Glomerular visceral epithelial cell (primary cell): ENCODE results near the gene RSPO1.
"Not testable (repeated sequence)": the region's sequence is repeated elsewhere in the genome, so short reads cannot be mapped to it uniquely, and the experiment has no call there.

Experiments
- DNase-seq: peaks from one replicate; pipeline ENCODE4 v3.0.0-alpha.2; 2016; ENCODE audit errors: extremely low spot score

The RSPO1 gene

DNA sequence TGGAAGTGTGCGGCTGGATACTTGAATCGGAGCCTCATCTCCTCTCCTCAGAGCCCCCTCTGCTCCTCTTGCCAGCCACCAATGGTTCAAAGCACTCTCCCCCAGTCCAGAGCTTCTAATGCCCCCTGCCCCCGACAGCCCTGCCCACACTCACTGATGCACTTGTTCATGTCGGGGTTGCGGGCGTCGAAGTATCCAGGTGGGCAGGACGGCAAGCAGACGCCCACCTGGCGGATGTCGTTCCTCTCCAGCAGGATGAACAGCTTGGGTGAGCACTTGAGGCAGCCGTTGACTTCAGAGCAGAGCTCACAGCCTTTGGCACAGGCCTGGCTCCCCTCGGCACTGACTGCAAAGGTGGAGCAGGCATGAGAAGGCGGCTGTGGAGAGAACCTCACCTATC lies 18.4 kb downstream of the RSPO1 start:
- no peak for DNase-seq

DNA sequence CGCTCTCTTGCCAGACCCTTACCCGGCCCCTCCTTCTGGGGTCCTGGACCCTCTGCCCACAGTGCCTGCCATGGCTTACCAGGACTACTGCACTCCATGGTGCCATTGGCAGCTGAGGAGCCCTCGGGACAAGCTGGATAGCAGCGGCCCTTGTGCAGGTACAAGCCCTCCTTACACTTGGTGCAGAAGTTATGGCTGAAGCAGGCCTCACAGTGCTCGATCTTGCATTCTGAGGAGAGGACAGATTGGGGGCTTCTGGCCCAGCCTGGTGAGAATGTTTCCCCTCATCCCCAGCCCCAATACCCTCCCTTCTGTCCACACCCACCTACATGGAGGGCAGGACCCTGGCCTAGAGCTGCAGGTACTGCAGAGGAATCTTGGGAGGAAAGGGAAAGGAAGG lies 20.6 kb downstream of the RSPO1 start:
- no peak for DNase-seq

DNA sequence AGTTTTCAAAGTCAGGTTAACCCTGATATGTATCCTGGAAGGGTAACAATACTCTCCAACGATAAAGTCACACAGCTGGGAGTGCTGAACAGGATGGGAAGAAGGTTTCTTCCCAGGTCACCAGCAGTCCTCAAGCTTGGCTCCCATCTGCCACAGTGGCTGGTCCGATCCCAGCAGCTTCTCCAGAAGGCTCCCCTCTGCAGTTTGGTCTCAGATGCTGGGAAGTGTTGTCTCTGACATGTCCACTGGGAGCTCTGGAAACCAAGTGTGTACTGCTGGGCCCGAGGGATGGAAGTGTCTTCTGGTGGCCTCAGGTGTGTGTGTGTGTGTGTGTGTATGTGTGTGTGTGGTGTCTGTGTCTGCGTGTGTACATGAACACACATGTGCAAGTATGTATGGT lies 22.5 kb downstream of the RSPO1 start:
- no peak for DNase-seq

- DNase-seq = no peak
Measured at GRCh38 chr1:37609994-37610393, 24.7 kb downstream of the RSPO1 start.

GRCh38 chr1:37609002-37609401 lies 25.7 kb downstream of the RSPO1 start:
- DNase-seq = no peak

- no peak for DNase-seq
Measured at GRCh38 chr1:37606481-37607263, 28.0 kb downstream of the RSPO1 start.

DNA sequence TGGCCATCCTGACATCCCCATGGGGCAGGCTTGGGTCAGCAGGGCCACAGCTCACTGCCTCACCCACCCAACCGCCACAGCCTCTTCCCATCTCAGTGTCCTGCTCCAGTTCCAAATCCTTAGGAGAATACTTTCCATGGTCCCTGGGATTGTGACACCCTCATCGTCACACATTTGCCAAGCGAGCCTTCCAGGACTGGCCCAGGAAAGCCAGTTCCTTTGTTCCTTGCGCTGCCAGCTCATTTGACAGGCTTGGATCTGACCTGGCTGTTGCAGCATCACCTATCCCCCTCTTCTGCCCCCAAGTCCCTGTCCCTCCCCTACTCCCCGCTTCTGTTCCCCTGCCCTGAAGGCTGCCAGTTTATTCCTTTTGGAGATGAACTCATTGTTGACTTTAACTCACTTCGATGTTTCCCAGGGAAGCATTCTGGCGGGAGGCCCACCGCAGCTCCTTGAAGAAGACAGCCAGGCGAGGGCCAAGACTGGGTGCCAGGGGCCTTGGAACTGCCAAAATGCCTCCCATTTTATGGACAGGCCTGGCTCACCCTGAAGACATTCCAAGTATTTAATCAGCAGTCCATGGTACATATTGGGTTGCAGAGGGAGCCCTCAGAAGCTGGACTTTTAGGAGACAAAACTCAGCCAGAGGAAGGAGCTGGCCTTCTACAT lies 28.8 kb downstream of the RSPO1 start:
- no peak for DNase-seq

DNA sequence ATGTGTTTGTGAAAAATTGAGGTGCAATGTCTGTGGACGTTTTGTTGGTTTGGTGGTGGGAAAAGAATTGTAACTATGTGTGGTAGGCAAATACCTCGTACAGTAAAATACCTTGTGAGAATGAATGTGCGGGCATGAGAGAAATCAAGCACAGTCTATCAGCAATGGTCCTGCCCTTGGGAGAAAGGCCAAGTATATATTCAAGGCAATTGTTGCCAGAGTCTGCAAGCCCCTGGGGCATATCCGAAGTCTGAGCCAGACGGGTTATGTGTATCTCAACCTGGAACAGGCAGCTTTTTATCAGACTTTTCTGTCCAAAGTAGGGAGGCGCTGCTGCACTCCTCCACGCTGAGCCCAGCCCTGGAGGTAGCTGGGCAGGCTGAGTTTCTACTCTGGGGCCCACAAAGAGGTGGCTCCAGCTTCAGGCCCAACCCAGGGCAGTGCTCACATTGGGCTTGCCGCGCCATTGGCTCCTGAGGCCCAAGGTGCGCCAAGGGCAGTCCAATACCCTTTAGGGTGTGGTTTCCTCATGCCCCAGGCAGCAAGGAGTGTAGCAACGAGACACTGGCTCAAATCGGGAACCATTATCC lies 29.5 kb downstream of the RSPO1 start:
- no peak for DNase-seq

GRCh38 chr1:37602750-37603694 lies 31.7 kb downstream of the RSPO1 start:
- peak; percentile 39 for DNase-seq

DNA sequence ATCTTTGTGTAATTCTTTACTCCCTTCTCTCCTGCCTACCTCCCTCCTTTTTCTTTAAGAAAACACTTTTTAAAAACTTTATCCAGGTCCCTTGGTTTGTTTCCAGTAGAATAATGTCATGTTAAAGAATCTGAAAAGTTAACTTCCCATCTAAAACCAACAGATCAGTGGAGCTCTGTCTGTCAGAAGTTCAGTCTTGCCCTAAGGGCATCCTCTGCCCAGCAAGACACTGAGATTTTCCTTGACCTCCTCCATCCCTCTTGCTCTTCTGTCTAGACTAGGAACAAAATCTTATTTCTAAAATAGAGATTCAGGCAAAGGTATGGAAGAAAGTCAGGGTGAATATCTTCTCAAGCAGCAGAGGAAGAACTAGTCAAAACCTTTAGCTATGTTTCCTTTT lies 33.3 kb downstream of the RSPO1 start:
- DNase-seq = no peak

- no peak for DNase-seq
Measured at GRCh38 chr1:37599940-37600339, 34.8 kb downstream of the RSPO1 start.

DNA sequence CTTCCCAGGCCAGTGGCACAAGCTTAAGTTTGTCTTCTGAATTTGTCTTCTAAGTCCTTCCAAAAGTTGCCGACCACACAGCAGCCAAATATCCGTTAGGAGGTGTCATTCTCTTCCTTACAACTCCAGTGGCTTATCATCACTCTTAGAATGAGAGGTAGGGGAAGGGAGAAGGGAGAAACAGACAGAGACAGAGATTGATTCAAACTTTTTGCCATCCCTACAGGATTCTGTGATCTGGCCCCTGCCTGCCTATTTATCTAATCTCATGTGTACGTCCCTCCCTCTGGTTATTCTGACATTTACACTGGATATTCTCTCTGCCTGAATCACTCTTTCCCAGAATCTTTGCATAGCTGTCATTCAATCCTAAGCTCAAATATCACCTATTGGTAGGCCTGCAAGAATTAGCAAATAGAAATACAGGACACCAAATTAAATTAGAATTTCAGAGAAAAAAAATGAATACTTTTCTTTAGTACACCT lies 38.5 kb downstream of the RSPO1 start:
- DNase-seq = no peak

DNA sequence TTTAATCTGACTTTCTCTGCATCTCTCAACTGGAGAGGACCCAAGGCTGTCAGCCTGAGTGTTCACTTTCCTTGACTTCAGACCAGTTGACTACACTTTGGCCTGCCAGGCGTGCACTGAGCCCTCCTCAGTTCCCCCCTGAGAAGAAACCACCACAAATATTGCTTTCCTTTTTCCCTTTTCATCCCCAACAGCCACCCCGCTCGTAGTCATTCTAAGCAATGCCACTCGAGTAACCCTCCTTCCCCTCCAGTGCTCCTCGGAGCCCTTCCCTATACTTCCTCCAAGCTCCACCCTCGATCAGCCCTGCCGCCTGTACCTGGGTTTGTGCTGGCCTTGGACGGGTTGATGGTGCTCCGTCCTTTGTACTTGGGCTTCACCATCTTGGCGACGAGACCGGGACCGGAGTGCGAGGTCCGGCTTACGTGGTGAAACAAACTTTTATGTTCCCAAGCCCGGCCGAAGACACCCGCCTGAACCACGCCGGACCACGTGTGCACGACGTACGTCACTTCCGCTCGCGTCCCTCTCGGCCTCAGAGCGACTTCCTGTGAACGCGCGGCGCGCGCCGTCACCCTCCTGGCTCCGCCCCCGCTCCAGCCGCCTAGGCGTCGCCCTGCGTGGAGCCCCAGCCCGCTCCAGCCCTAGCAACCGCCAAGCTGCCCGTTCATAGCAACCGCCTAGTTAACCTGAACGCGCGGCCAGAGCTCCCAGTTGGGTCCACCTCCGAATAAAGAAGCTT lies 39.1 kb downstream of the RSPO1 start, which contains the start of gene GNL2:
GNL2 (minus strand) TSS at position 498 of the 742 bp plus-strand sequence; CDS start at position 383, 115 bp downstream.
- peak; percentile 94 for DNase-seq

GRCh38 chr1:37593726-37594125 lies 41.0 kb downstream of the RSPO1 start:
- DNase-seq = no peak

- no peak for DNase-seq
Measured at GRCh38 chr1:37588939-37589338, 45.8 kb downstream of the RSPO1 start.

DNA sequence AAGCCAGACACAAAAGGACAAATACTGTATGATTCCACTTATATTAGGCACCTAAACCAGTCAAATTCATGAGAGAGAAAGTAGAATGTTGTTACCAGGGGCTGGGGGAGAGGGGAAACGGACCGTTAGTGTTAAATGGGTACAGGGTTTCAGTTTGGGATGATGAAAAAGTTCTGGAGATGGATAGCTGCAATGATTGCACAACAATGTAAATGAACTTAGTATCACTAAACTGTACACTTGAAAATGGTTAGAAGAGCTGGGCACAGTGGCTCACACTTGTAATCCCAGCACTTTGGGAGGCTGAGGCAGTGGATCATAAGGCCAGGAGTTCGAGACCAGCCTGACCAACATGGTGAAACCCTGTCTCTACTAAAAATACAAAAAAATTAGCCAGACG lies 50.1 kb downstream of the RSPO1 start:
- DNase-seq = not testable (repeated sequence)

DNA sequence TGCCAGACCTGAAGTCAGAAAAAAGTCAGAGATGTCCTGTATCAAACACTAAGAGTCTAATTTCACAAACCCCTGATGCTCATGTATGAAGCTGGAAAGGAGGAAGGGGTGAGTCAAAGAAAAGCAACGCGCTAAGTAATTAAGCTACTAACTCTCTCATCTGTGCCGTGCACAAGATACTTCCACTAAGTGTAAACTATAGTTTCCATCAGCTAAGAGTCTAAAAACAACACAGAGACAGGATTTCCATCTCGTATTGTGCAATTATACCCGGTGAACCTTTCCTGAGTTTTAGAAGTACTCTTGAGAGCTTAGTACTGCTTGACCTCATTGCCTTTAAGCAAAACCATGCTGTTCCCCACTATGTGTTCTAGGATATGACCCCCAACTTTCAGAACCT lies 59.0 kb downstream of the RSPO1 start:
- no peak for DNase-seq

DNA sequence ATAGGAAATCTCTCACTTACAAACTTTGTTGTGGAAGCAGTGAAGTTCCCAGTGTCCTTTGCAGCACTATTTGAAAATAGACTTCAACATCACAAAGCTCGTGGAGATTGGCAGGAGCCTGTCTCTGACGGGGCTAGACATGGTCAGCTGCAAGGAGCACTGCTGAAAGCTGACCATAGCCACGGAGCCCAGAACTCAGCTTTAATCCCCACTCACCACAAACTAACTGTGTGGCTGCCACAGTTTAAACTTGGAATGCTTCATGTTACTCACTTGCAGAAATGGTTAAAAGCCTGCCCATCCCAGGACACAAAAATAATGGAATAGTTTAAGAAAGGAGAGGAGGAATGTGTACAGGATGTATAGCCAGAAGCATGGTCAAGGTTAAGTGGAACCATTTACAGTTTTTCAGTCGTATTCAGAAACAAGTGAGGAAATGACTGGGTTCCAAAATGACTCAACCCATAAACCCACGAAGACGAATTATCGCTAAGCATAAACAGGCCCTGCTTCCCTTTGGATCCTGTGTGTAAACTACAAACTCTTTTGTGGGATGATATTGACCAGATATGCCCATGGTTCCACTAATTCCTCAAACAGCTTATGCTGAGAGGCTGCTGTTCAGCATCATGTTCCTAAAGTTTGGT lies 59.7 kb downstream of the RSPO1 start:
- DNase-seq = no peak

GRCh38 chr1:37570528-37571334 lies 64.0 kb downstream of the RSPO1 start:
- no peak for DNase-seq

GRCh38 chr1:37567023-37567422 lies 67.7 kb downstream of the RSPO1 start:
- no peak for DNase-seq
